Skeletal muscle tissue (tissue), 4 donors: ENCODE data around the gene P2RX2. TPM values are rescaled to one million over a fixed set of nuclear protein-coding genes. Genes with fewer than 3 reads are reported as not detected.
A peak's percentile ranks its signal among the peaks of the same experiment; 100 is the strongest.
"Not testable (repeated sequence)": the region's sequence is repeated elsewhere in the genome, so short reads cannot be mapped to it uniquely, and the experiment has no call there.

Experiments used
- H3K27ac ChIP-seq: one replicate; pipeline ENCODE4 v1.7.0; 2013; ENCODE audit warnings: mild to moderate bottlenecking, low read depth, low read length, inconsistent platforms
- H3K27me3 ChIP-seq, 3 donors: one replicate each; pipeline ENCODE4 v1.7.0; 2013; ENCODE audit warnings: low read length in 3 of 3; ENCODE audit not compliant: control insufficient read depth in 3 of 3, insufficient read depth in 3 of 3
- H3K36me3 ChIP-seq, 3 donors: one replicate each; pipeline ENCODE4 v1.7.0; 2013; ENCODE audit warnings: low read length in 3 of 3; ENCODE audit not compliant: control insufficient read depth in 3 of 3, insufficient read depth in 3 of 3
- H3K4me1 ChIP-seq, 3 donors: one replicate each; pipeline ENCODE4 v1.7.0; 2013; ENCODE audit warnings: low read length in 3 of 3, mild to moderate bottlenecking in 3 of 3; ENCODE audit not compliant: control insufficient read depth in 3 of 3, insufficient read depth in 3 of 3
- H3K4me3 ChIP-seq, 3 donors: one replicate each; pipeline ENCODE4 v1.7.0; 2013; ENCODE audit warnings: low read length in 3 of 3
- H3K9ac ChIP-seq, 3 donors: one replicate each; pipeline ENCODE4 v1.7.0; 2013; ENCODE audit warnings: low read length in 3 of 3, mild to moderate bottlenecking in 3 of 3, moderate library complexity in 2 of 3, low read depth in 1 of 3
- H3K9me3 ChIP-seq, 3 donors: one replicate each; pipeline ENCODE4 v1.7.0; 2013; ENCODE audit warnings: low read length in 3 of 3; ENCODE audit not compliant: control insufficient read depth in 3 of 3
- total RNA-seq: library from RNA; depleted of rRNA; stranded (reverse); fragments of >200 nt; gene quantifications from one replicate; pipeline ENCODE4 v1.2.3, GENCODE V29; 2014
- donor health status: Osteomylitis.

P2RX2 gene
- total RNA-seq, 1 donor from 2014 or later: not detected

DNA sequence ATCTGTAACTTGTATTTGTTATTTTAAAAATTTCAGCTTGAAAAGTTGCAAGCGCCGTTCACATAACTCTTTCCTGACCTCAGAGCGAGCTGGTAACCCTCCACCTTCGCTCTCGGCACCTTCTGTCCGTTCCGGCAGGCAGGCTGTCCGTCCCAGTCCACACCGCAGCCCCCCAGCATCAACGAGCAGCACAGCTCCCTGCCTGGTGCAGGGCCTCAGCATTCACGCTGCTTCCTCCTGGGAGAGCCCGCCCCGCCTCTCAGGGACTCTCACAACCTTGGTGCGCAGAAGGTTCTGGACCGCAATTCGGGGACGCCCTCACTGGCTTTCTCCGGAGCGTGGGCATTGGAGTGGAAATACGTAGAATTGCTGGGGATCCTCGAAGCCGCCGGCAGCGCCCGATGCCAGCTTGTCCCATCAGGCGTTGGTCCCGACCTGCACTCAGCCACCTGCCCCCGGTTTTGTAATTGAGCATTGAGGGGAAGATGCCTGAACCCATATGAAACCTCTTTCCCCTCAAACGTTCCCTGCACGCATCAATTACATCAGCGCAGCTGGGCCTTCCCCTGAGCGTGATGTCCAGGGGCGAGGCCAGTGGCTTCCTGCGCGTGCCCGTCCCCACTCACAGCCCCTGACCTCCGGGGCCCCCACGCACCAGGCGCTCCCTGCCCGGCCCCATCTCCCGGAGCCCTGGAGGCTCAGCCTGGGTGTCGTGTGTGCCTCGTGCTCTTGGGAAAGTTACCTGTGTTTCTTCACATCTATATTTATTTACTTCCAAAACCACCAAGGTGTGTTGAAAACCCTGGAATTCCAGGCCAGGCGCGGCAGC lies 27.3 kb upstream of the P2RX2 start:
- H3K9ac ChIP-seq: no peak overlapping the region
- peaks cover 0 to 2% (median 0%) of the 10 kb centered on the region in 3 donors for H3K9me3 ChIP-seq
- no peak overlapping the region for H3K4me3 ChIP-seq
- peaks cover 10 to 21% (median 14%) of the 10 kb centered on the region in 3 donors for H3K27me3 ChIP-seq
- H3K27ac ChIP-seq: no peak overlapping the region
- peaks cover 6 to 11% (median 10%) of the 10 kb centered on the region in 3 donors for H3K4me1 ChIP-seq
- no peaks in the 10 kb centered on the region for H3K36me3 ChIP-seq

DNA sequence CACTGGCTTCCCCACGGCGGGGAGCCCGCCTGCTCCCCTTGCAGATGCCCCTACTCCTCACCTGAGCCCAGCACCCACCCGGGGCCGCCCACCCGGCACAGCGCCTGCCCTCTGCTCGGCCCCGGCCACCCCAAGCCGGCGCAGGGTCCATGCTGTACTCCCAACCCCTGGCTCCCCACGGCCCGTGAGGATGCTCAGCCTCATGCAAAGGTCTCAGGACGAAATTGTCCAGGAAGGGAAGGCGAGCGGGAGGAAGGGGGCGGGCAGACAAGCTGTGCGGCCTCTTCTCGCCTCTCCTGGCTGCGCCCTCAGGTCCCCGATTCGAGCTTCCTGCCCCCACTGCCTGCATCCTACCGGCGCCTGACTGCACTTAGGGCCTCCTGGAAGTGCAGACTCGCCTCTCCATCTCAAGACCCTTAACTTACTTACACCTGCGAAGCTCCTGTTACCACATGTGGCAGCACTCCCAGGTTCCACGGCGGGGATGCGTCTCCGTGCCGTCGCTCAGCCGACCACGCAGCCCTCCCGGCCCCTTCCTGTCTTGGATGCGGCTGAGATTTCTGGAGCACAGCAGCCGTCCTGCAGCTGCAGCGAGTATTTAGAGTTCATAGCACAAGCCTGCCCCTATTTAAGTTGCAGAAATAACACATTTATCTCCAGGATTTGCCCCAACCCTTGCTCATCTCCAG lies 26.1 kb upstream of the P2RX2 start:
- Histone ChIP-seq H3K9ac (no peak overlapping the region), H3K27ac (no peak overlapping the region), H3K9me3 (peaks cover 0 to 2% (median 0%) of the 10 kb centered on the region in 3 donors), H3K4me1 (peaks cover 6 to 11% (median 10%) of the 10 kb centered on the region in 3 donors), H3K36me3 (no peaks in the 10 kb centered on the region), H3K4me3 (no peak overlapping the region), H3K27me3 (peaks cover 13 to 26% (median 15%) of the 10 kb centered on the region in 3 donors)

- H3K36me3 ChIP-seq: no peaks in the 10 kb centered on the region
- H3K27me3 ChIP-seq: peaks cover 10 to 27% (median 16%) of the 10 kb centered on the region in 3 donors
- no peak overlapping the region for H3K4me3 ChIP-seq
- H3K4me1 ChIP-seq: peaks cover 6 to 11% (median 10%) of the 10 kb centered on the region in 3 donors
- H3K27ac ChIP-seq: no peak overlapping the region
- no peak overlapping the region for H3K9ac ChIP-seq
- H3K9me3 ChIP-seq: peaks cover 0 to 2% (median 0%) of the 10 kb centered on the region in 3 donors
These were observed 25.5 kb upstream of the P2RX2 start for GRCh38 chr12:132593071-132593470.

DNA sequence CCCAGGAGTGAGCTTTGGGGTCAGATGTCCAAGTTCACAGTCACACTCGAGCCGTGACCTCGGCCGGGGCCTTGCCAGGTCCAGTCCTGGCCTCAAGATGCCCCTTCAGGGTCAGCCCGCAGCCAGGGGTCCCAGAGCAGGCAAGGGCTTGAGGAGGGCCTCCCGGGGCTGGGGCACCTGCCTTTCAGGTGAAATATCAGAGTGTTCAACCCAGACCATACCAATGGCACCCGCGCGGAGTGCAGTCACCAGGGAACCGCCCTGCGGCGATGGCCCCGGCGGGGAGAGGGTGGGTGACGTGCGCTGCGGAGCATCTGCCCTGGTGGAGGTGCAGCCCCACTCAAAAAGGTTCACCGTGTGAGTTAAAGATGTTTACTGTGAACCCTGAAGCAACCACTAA lies 25.1 kb upstream of the P2RX2 start:
- no peaks in the 10 kb centered on the region for H3K36me3 ChIP-seq
- H3K9me3 ChIP-seq: peaks cover 0 to 2% (median 0%) of the 10 kb centered on the region in 3 donors
- H3K4me1 ChIP-seq: peaks cover 6 to 12% (median 10%) of the 10 kb centered on the region in 3 donors
- H3K4me3 ChIP-seq: peak overlapping the region; percentile 25 to 41 (median 36)
- H3K9ac ChIP-seq: no peak overlapping the region
- no peak overlapping the region for H3K27ac ChIP-seq
- H3K27me3 ChIP-seq: peaks cover 10 to 28% (median 17%) of the 10 kb centered on the region in 3 donors

- H3K27ac ChIP-seq: no peak overlapping the region
- peaks cover 10 to 28% (median 20%) of the 10 kb centered on the region in 3 donors for H3K27me3 ChIP-seq
- peak overlapping the region; percentile 25 to 41 (median 36) for H3K4me3 ChIP-seq
- no peaks in the 10 kb centered on the region for H3K36me3 ChIP-seq
- H3K9me3 ChIP-seq: peaks cover 0 to 2% (median 0%) of the 10 kb centered on the region in 3 donors
- no peak overlapping the region for H3K9ac ChIP-seq
- peaks cover 8 to 15% (median 10%) of the 10 kb centered on the region in 3 donors for H3K4me1 ChIP-seq
These were observed 24.6 kb upstream of the P2RX2 start for GRCh38 chr12:132593938-132594358.

DNA sequence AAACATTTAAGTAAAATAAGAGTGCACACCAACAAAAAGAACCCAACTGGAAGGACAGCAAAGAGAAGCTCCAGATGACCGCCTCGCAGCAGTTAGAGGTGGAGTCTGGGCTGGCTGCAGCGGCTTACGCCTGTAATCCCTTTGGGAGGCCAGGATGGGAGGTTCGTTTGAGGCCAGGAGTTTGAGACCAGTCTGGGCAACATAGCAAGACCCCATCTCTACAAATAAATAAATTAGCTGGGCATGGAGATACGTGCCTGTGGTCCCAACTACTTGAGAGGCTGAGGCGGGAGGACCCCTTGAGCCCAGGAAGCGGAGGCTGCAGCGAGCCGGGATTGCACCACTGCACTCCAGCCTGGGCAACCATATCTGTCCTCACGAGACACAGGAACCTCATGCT lies 23.4 kb upstream of the P2RX2 start:
- Histone ChIP-seq H3K9me3 (no peaks in the 10 kb centered on the region), H3K27ac (no peak overlapping the region), H3K36me3 (no peaks in the 10 kb centered on the region), H3K27me3 (peaks cover 10 to 28% (median 20%) of the 10 kb centered on the region in 3 donors), H3K4me3 (no peak overlapping the region), H3K4me1 (peaks cover 10 to 18% (median 11%) of the 10 kb centered on the region in 3 donors), H3K9ac (no peak overlapping the region)

DNA sequence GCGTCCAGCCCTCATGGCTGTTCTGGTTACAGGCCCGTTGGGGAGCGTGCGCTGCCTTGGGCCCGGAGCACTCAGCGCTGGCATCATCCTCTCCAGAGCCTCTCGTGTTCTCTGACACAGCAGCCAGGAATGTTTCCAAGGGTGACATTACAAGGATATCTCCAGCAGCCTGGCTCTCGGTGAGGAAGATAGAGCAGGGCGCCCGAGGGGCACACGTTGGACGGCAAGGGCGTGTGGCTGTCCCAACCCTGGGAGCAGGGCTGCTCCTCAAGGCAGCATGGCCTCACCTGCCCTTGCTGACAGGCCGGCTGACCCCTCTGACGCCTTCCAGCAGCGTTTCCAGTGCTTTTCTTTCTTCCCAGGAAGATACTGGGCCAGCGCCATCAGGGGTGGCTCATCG lies 22.6 kb upstream of the P2RX2 start:
- peaks cover 15 to 27% (median 18%) of the 10 kb centered on the region in 3 donors for H3K4me1 ChIP-seq
- H3K36me3 ChIP-seq: no peaks in the 10 kb centered on the region
- no peak overlapping the region for H3K9ac ChIP-seq
- no peak overlapping the region for H3K27ac ChIP-seq
- H3K27me3 ChIP-seq: peaks cover 17 to 37% (median 26%) of the 10 kb centered on the region in 3 donors
- H3K4me3 ChIP-seq: no peak overlapping the region
- no peaks in the 10 kb centered on the region for H3K9me3 ChIP-seq

- H3K4me1 ChIP-seq: peaks cover 16 to 28% (median 21%) of the 10 kb centered on the region in 3 donors
- H3K9ac ChIP-seq: no peak overlapping the region
- H3K36me3 ChIP-seq: no peaks in the 10 kb centered on the region
- peak overlapping the region in 1 of 3 donors; percentile 67 for H3K4me3 ChIP-seq
- H3K9me3 ChIP-seq: no peaks in the 10 kb centered on the region
- no peak overlapping the region for H3K27ac ChIP-seq
- peaks cover 28 to 51% (median 42%) of the 10 kb centered on the region in 3 donors for H3K27me3 ChIP-seq
These were observed 21.0 kb upstream of the P2RX2 start for GRCh38 chr12:132597333-132598316.

DNA sequence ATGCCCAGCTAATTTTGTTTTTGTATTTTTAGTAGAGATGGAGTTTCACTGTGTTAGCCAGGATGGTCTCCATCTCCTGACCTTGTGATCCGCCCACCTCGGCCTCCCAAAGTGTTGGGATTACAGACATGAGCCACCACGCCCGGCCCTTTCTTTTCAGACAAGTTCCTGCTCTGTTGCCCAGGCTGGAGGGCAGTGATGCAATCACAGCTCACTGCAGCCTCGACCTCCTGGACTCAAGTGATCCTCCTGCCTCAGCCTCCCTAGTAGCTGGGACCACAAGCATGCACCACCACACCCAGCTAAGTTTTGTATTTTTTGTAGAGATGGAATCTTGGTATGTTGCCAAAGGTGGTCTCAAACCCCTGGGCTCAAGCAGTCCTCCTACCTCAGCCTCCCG lies 19.1 kb upstream of the P2RX2 start:
- H3K4me3 ChIP-seq, H3K27ac ChIP-seq, H3K9ac ChIP-seq, H3K36me3 ChIP-seq, H3K9me3 ChIP-seq: not testable (repeated sequence)
- peaks cover 8 to 20% (median 20%) of the 10 kb centered on the region in 3 donors for H3K4me1 ChIP-seq
- peaks cover 45 to 70% (median 60%) of the 10 kb centered on the region in 3 donors for H3K27me3 ChIP-seq
